Measurements from ENCODE around the gene CGREF1.

CGREF1 gene

GRCh38 chr2:27125104-27125503, 6.2 kb upstream of the CGREF1 start:
- H3K27ac ChIP-seq (ENCODE audit: low read length) = no peak overlapping the region
- no peak for DNase-seq
- no peaks in the 10 kb centered on the region for H3K4me1 ChIP-seq (ENCODE audit: insufficient read depth, low read length)
- H2AFZ ChIP-seq (ENCODE audit: low read depth, low read length) = no peak overlapping the region
- H3K9ac ChIP-seq (ENCODE audit: low read depth, low read length) = no peak overlapping the region
- peaks cover 5% of the 10 kb centered on the region for H3K27me3 ChIP-seq (ENCODE audit: insufficient read depth, low read length, poor library complexity)
- no peaks in the 10 kb centered on the region for H3K9me3 ChIP-seq (ENCODE audit: insufficient read depth, low read length, severe bottlenecking)
- peaks cover 3% of the 10 kb centered on the region for H3K36me3 ChIP-seq (ENCODE audit: insufficient read depth, low read length)
- H3K4me2 ChIP-seq (ENCODE audit: insufficient read depth, low read length) = no peak overlapping the region
- H3K4me3 ChIP-seq (ENCODE audit: low read depth in 1 of 2, low read length in 2 of 2) = no peak overlapping the region
- H3K79me2 ChIP-seq (ENCODE audit: insufficient read depth, low read length) = no peaks in the 10 kb centered on the region
- H4K20me1 ChIP-seq (ENCODE audit: insufficient read depth, low read length) = 0 out of 2 replicates have a peak, but pooled peaks cover 4% of the 10 kb centered on the region
- TF ChIP-seq EZH2 (IDR thresholded peaks at IDR 0.05; ENCODE audit: borderline replicate concordance, low read depth, low read length, severe bottlenecking) = no peak
- TF ChIP-seq CTCF (IDR thresholded peaks at IDR 0.05; ENCODE audit: borderline replicate concordance, extremely low read depth, low read length, poor library complexity, severe bottlenecking) = no peak
- ATAC-seq (ENCODE audit: insufficient read depth, low read depth) = no peak

GRCh38 chr2:27123302-27124150, 4.6 kb upstream of the CGREF1 start, which contains the start of gene ABHD1:
Gene ABHD1, plus strand, starts transcription at chr2:27123815. Its CDS starts 134 bp downstream, at chr2:27123949.
- H3K36me3 ChIP-seq (ENCODE audit: insufficient read depth, low read length) = no peaks in the 10 kb centered on the region
- H2AFZ ChIP-seq (ENCODE audit: low read depth, low read length) = no peak within 1 kb of the TSS
- ATAC-seq (ENCODE audit: insufficient read depth, low read depth) (no peak), DNase-seq (no peak)
- H3K4me1 ChIP-seq (ENCODE audit: insufficient read depth, low read length) = no peaks in the 10 kb centered on the region
- no peak within 1 kb of the TSS for H3K27ac ChIP-seq (ENCODE audit: low read length)
- no peak within 1 kb of the TSS for H3K4me3 ChIP-seq (ENCODE audit: low read depth in 1 of 2, low read length in 2 of 2)
- no peaks in the 10 kb centered on the region for H4K20me1 ChIP-seq (ENCODE audit: insufficient read depth, low read length)
- H3K9me3 ChIP-seq (ENCODE audit: insufficient read depth, low read length, severe bottlenecking) = no peaks in the 10 kb centered on the region
- peaks cover 5% of the 10 kb centered on the region for H3K27me3 ChIP-seq (ENCODE audit: insufficient read depth, low read length, poor library complexity)
- H3K4me2 ChIP-seq (ENCODE audit: insufficient read depth, low read length) = no peak within 1 kb of the TSS
- H3K9ac ChIP-seq (ENCODE audit: low read depth, low read length) = no peak within 1 kb of the TSS
- TF ChIP-seq EZH2 (IDR thresholded peaks at IDR 0.05; ENCODE audit: borderline replicate concordance, low read depth, low read length, severe bottlenecking) (no peak), CTCF (IDR thresholded peaks at IDR 0.05; ENCODE audit: borderline replicate concordance, extremely low read depth, low read length, poor library complexity, severe bottlenecking) (no peak)
- no peaks in the 10 kb centered on the region for H3K79me2 ChIP-seq (ENCODE audit: insufficient read depth, low read length)

- Histone ChIP-seq H3K27me3 (ENCODE audit: insufficient read depth, low read length, poor library complexity) (peaks cover 5% of the 10 kb centered on the region), H3K36me3 (ENCODE audit: insufficient read depth, low read length) (no peaks in the 10 kb centered on the region), H4K20me1 (ENCODE audit: insufficient read depth, low read length) (no peaks in the 10 kb centered on the region), H3K4me1 (ENCODE audit: insufficient read depth, low read length) (no peaks in the 10 kb centered on the region), H2AFZ (ENCODE audit: low read depth, low read length) (no peak overlapping the region), H3K27ac (ENCODE audit: low read length) (no peak overlapping the region), H3K4me2 (ENCODE audit: insufficient read depth, low read length) (no peak overlapping the region), H3K9me3 (ENCODE audit: insufficient read depth, low read length, severe bottlenecking) (no peaks in the 10 kb centered on the region), H3K9ac (ENCODE audit: low read depth, low read length) (no peak overlapping the region), H3K4me3 (ENCODE audit: low read depth in 1 of 2, low read length in 2 of 2) (no peak overlapping the region), H3K79me2 (ENCODE audit: insufficient read depth, low read length) (no peaks in the 10 kb centered on the region)
- DNase-seq = no peak
- TF ChIP-seq EZH2 (IDR thresholded peaks at IDR 0.05; ENCODE audit: borderline replicate concordance, low read depth, low read length, severe bottlenecking) (no peak), CTCF (IDR thresholded peaks at IDR 0.05; ENCODE audit: borderline replicate concordance, extremely low read depth, low read length, poor library complexity, severe bottlenecking) (no peak)
- ATAC-seq (ENCODE audit: insufficient read depth, low read depth) = no peak
Measured at GRCh38 chr2:27122791-27123190, 3.9 kb upstream of the CGREF1 start.

All from DND-41 (cell line).